GM12891 (cell line): Measurements from ENCODE around the gene ALOXE3.

Experiments
- POLR2A ChIP-seq: IDR thresholded peaks from 2 replicates; pipeline ENCODE4 v1.6.1; 2011; ENCODE audit warnings: low read depth, low read length, control low read depth
- POLR2AphosphoS5 ChIP-seq: IDR thresholded peaks from 2 replicates; pipeline ENCODE4 v1.6.1; 2011; ENCODE audit warnings: low read depth, low read length, control low read depth
- SPI1 ChIP-seq: IDR thresholded peaks from 2 replicates; pipeline ENCODE4 v1.6.1; 2011; ENCODE audit warnings: low read depth, low read length, control low read depth

DNA sequence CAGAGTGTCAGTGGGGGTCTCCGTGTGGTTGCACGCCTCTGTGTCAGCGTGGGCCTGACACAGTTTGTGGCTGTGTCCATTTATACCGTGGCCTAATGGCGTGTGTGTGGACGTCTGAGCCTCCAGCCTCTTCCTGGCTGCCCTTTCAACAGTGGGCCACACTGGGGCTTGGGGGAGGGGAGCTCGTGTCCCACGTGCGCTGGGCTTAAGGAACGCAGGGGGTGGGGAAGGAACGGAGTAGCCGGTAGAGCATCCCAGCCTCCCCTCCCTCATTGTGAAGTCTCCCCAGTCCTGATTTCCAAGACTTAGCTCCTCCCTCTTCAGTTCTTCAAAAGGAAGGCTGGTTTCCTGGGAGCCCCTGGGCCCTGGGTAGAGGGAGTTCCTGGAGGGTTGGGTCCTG, 15.1 kb upstream of the ALOXE3 start:
- no peak for TF ChIP-seq POLR2A
- TF ChIP-seq POLR2AphosphoS5 = no peak
- TF ChIP-seq SPI1 = no peak
